GM21786 (cell line): Measurements from ENCODE around the gene TMPRSS3.

Experiments used
- ATAC-seq: cut with Tn5 transposase; IDR thresholded peaks from one replicate; pipeline ENCODE4 v1.9.1; 2021; ENCODE audit not compliant: unreplicated experiment

Gene TMPRSS3

DNA sequence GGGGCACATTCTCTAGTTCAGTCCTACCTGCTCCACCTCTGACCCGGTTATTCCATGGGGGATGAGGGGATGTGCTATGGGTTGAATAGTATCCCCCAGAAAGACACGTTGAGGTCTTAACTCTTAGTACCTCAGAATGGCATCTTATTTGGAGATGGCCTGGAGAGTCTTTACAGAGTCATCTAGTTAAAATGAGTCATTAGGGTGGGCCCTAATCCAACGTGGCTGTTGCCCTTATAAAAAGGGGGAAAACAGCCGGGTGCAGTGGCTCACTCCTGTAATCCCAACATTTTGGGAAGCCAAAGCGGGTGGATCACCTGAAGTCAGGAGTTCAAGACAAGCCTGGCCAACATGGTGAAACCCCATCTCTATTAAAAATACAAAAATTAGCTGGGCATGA lies 5.7 kb downstream of the TMPRSS3 start:
- no peak for ATAC-seq

DNA sequence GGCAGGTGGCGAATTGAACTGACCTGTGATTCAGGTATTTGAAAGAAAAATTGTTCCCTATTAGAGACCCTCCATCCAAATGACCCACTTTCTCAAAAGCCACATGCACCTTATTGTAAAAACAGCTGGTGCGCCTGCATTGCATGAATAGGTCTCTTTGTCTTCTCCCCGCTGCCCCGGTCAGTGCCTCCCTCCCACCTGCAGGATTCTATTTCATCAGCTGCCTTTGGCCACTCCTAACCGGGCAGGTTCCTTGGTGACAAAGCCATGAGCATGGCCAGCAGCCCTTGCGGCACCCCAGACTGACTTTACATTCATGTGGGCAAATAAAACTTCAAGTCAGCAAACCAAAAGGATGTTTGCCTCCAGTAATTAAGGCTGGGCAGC lies 6.4 kb downstream of the TMPRSS3 start:
- no peak for ATAC-seq

DNA sequence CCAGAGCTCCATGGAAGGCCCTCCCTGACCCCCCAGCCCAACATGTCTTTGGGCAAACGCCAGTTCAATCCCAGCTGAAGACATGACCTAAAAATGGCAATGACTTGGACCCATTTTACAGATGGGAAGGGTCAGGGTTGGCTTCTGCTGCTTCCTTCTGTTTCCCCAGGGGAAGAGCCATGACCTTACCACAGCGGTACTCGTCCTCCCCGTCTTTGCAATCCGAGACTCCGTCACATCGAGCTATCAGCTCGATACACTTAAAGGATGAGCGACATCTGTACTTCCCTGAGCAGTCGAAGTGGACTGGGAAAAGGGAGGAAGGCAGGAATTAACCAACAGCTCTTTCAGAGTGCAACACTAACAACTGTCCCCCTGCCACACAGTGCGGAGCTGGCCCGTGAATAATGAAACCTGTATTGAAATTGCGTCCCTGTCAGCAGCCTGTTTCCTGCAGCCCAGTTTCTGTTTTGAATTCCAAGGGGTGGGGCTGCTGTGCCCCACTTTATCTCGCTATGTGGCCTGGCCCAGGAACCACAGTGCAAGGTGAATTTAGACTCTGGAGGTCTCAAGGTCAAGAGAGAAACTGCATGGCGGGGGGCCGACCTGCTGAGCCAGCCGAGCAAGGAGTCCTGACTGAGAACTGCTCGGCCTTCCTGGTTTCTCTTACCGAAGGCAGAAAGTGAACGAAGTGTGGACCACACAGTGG lies 7.0 kb downstream of the TMPRSS3 start:
- no peak for ATAC-seq

DNA sequence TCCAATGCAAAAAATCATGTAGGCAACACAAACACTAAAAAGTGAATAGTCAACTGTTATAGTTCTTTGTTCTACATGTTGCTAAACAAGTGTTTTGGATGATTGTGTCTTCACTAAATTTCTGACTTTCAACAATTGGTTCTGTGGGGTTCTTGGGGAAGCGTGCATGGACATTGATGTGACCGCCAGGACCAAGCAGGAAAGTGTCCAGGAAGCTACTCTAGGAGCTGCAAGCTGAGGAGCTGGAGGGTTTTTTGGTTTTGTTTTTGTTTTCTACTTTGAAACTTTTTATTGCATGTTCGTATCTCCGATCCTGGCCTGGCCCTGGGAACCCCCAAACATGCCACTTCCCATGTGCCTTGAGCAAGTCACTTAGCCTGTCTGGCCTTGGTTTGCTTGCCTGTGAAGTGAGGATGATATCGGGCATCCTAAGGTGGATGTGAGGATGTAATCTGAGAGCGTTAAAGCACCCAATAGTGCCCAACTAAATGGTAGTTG lies 8.0 kb downstream of the TMPRSS3 start:
- ATAC-seq, result no peak

DNA sequence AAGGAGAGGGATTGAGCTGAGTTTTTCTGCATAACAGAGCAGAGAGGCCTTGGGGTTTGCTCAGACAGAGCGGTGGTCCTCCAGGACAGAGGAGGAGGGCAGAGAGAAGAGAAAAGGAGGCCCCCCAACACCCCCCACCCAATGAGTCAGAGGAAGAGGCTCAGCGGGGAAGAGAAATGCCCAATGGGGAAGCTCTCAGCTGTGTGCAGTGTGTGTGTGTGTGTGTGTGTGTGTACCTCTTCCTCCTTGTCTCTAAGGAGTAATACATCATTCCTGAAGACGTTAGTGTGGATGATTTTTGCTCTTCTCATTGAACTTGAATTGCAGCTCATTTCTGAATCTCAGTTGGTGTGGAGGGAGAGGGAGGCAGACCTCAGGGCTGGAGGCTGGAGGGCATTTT lies 8.7 kb downstream of the TMPRSS3 start:
- ATAC-seq, result no peak

DNA sequence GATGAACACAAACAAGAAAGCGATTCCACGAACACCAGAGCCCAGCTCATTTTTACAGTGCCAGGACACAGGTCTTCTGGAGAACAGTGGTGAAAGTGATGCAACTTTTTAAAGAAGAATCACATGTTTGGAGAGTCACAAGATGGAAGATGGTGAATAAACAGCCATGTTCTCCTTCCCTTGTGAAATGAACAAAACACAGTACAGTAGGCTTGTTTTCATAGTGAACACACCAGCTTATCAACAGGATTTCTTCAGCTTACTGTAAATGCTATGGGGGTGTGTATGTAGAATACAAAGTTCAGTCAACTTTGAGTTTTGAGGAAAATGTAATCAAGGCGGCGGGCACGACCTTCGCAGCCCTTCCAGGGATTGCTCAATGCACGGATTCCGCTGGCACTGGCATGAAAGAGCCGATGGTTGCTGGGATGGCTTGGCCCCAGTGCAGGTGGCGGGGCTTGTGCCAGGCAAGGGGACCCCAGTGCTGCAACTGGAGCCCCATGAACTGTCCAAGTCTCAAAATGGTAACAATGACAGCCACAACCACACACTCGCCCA lies 9.7 kb downstream of the TMPRSS3 start:
- no peak for ATAC-seq

DNA sequence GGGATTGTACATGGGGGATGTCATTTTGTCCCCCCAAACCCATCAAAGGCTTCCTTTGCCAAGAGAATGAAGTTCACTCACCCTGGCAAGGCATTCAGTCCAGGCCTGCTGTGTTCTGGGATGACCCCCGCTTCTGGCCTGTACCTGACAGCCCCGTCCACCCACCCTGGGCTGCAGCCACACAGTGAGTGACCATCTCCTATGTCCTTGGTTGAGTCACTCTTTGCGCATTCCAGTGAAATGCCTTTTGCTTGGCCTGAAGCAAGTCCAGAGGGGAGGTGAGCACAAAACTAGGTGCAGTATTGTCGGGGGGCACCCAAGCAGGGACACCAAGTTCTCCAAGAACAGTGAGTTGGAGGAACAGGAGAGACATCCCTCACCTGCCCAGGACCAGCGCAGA lies 10.2 kb downstream of the TMPRSS3 start:
- ATAC-seq, result no peak

DNA sequence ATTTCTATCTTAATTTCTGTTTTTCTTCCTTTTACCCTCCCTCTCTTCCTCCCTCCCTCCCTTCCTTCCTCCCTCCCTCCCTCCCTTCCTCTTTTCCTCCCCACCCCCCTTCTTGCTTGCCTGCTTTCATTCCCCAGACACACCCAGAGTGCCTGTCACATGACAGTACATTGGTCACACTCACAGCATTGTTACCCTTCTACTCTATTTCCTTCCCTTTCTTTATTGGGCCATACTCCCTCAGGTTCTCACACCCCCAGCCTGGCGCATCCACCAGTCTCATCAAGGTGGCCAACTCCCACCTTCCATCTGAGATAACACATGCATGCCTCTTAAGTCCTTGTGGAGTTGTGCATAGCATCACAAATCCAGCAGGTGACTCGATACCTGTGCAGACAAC lies 10.9 kb downstream of the TMPRSS3 start:
- no peak for ATAC-seq

DNA sequence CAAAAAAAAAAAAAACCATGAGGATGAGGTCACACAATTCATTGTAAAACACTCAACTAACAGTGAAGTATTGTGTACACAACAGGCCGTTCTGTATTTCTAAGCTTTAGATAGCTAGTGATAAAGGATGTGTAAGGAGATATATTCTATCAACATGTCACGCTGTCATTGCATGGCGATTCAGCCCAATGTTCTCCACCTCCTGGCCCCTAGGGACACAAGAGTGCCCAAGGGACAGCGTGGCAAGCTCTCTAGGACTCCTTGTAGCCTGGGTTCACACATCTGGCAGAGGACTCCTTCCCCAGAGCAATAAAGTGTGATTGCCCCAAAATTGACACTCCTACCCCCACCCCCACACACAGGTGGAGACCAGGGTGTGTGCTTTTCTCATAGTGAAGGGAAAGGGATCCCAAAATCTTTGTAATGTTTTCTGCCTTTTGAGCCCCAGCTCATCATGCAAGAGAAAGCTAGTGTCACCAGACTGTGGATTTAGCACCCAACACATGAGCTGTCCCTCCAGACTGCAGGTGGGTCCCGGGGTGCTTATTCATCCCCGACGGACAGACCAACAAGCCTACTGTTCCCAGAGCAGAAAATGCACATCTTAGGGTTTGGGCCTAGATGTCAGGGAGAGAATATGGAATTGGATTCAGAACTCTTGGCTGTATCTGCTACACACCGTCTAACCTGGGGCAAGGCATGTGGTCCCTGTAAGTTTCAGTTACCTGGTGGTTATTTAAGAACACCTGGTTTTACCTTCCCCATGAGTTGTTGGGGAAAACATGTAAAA lies 11.5 kb downstream of the TMPRSS3 start:
- no peak for ATAC-seq

DNA sequence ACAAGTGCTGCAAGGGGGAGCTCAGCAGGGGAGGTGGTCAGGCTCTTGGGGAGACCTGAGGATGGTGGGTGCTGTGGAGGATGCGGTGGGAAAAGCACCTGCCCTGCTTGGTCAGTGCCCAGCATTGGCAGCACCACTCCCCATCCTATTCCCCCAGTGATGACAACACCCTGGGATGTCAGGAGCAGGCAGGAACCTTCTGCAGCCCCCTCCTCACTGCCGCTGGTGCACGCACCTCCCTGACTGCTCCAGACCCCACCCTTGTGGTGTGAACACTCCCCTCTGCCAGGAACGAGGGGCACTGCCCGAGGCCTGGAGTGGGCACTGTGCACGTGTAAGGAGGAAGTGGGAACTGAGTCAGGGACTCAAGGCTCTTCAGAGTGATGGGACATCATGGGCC lies 12.5 kb downstream of the TMPRSS3 start:
- no peak for ATAC-seq

DNA sequence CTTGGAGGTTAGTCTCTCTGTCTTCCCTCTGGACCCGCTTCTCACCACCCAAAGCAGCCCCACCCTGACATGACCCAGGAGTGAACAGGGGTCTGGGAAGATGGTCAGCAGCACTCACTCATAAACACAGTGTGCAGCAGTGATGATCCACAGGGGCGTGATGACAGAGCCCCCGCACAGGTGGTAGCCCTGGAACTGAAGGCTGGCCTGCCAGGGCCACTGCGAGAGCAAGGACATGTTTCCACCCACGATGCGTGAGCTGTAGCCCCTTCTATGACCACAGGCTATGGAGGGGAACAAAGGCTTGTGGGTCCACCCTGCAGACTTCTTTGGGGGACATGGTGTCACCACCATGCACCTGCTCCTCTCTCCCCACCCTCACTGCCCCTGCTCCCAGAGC lies 12.9 kb downstream of the TMPRSS3 start:
- no peak for ATAC-seq

DNA sequence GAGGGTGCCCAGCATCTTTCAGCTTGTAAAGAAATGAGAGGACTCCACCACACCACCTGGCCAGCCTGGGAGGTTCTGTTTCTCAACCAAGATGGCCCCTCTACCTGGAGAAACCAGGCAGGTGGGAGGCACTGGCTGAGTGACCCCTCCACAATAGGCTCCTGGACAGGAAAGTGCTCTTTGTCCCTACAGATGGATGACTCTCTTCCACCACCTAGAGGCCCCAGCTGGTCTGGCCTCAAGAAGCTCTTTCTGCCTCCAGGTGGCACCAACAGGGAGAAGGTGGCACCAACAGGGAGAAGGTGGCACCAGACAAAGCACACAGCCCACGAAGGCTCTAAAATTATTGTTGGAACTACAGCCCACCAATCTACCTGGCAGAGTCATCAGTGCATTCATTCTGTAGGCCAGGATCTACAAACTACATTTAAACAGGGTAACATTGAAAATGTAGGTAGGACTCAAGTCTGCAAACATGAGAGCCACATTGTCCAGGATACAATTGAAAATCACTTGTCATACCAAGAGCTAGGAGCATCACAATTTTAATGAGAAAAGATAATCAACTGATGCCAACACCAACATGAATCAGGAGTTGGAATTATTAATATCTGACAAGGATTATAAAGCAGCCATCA lies 14.4 kb downstream of the TMPRSS3 start:
- ATAC-seq, result no peak

DNA sequence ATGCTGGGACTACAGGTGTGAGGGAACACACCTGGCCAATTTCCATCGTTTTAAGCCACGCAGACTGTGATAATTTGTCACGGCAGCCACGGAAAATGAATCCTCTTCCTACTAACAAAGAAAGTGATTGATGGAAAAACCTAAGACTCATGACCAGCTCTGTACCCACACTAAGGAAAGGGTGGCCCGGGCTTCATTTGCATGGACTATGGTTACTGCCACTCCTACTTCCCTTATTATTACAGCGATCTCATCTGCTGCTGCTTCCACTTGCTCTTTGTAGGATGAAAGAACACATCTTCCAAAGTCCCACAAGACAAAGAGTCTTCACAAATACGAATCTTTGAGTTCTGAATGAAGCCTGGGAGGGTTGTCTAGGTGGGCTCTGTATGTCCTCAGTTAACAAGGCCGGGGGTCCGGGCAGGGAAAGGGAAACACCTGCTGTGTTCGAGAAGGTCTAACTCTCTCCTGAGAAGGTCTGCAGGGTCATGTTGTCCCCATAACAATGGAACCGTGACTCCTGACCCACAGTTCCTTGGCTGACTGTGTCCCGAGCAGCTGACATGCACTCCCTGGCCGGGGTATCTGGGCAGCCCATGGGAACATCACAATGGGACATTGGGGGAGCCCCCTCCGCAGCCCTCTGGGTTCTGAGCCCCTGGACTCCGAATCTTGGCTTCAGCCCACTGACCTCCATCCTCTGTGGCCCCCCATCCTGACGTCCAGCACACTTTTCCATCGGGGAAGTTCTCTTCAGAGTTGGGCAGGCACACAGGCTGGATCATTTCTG lies 16.2 kb downstream of the TMPRSS3 start:
- no peak for ATAC-seq

DNA sequence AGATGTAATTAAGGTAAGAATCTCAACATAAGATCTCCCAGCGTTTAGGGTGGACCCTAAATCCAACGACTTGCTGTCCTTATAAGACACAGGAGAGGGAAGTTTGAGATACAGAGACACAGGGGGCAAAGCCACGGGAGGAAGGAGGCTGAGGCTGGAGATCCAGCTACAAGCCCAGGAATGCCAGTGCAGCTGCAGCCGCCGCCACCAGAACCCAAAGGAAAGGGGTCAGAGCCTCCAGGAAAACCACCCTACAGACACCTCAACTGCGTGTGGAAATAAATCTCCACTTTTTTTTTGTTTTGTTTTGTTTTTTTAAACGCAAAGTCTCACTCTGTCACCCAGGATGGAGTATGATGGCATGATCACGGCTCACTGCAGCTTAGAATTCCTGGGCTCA lies 17.4 kb downstream of the TMPRSS3 start:
- ATAC-seq, result no peak

DNA sequence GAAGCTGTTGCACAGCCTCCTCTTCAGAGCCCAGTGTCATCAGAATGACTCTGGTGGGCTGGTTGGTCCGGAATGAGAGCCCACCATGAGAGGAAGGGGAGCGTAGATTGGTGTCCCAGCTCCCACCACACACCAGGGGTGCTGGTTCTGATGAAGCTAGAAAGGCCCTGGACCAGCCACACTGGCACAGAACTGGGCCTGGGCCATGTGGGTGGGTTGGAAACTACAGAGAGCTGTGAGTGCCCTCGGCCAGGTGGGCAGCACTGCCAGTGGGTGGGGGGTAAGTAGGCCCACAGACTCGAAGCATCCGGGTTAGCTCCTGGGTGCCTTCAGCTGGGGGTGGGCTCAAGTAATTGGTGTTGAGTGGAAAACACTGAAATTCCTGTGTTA lies 17.9 kb downstream of the TMPRSS3 start:
- ATAC-seq, result no peak

DNA sequence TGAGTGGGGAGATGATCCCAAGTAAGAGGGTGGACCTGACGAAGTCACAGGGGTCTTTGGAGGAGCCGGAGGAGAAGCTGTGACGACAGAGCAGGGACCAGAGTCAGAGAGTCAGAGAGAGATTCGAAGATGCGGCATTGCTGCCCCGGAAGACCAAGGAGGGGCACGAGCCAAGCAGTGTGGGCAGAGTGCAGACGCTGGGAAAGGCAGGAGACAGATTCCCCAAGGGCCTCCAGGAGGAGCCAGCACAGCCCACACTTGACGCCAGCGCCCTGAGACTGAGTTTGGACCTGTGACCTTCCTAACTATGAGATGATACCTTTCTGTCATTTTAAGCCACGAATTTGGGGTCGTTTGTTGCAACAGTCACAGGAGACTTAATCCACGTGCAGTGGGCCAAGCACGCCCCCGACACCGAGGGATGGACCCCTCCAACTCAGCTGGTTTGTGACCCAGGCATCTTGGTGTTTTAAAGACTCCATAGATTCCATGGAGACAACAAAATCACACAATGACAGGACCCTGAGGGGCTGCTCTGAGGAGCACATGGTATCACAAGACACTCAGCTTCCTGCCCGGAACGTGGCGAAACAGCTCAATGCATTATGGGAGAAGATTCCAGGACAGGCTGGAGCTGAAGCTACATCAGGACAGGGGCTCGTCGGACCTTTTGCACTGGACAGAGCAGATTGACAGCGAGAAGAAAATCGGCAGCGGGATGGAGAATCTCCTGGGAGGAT lies 18.5 kb downstream of the TMPRSS3 start:
- ATAC-seq, result no peak

DNA sequence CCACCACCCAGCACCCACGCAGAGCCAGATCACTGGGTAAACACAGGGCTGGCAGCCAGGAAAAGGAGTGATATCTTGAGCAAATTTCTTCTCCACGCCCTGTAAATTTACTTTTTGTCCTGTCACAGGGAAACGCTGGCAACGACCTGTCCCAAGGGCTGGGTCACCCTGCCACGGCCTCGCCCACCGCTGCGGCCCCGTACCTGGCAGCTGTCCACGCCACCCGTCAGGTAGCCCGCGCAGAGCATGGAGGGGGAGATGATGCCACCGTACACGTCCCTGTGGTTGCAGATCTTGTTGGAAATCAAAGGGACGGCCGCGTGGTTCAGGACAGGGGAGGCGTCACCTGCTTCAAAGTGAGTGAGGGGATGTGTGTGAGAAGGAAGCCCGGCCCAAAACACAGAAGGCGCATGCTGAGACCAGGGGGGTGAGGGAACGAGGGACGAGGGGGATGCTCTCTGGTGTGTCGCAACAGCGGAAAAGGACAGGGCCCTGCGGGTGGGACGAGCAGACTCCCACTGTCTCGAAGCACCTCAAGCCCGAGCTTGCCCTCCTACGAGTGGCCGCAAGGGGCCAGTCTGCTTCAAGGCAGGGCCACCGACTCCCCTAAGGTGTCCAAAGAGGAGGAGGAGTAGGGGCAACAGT lies 19.4 kb downstream of the TMPRSS3 start:
- no peak for ATAC-seq

DNA sequence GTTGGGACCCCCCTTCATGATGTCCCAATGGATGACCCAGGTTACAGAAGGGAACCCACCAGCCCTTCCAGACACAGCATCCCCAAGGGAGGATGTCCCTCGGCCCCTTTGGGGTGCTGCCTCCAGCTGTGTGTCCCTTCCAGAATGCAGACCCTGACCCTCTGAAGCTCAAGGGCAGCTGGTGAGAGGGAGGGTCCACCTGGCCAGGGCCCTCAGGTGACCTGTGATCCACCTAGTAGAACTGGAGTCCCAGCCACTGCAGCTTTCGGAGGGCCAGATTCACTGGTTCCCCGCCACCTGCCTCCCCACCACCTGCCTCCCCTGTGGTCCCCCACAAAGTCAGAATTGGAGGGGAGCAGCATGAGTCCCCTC lies 19.9 kb downstream of the TMPRSS3 start:
- no peak for ATAC-seq

DNA sequence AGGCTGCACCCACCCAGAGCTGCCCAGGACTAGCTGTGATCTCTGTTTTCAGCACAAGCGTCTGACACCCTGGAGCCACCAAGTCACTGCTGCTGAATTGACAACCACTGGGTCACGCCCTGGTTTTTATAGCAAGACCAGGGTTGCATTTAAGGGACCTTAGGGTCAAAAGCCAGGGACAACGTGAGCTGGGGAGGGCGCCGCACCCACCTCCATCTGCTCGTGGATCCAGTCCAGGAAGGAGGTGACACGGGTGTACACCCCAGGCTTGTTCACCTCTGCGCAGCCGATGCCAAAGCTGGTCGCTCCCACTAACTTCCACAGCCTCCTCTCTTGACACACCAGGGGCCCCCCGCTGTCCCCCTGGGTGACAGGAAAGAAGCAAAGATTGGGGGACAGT lies 20.3 kb downstream of the TMPRSS3 start:
- no peak for ATAC-seq
